ENCODE results near the gene ZNF528. TPM values are rescaled to one million over a fixed set of nuclear protein-coding genes. Genes with fewer than 3 reads are reported as not detected.

Gene ZNF528
- total RNA-seq, 3 donors from 2014 or later (not counting 1 experiment from before 2014, with no cell fraction given) = 28.8 to 36.5 (median 36.1) TPM

DNA sequence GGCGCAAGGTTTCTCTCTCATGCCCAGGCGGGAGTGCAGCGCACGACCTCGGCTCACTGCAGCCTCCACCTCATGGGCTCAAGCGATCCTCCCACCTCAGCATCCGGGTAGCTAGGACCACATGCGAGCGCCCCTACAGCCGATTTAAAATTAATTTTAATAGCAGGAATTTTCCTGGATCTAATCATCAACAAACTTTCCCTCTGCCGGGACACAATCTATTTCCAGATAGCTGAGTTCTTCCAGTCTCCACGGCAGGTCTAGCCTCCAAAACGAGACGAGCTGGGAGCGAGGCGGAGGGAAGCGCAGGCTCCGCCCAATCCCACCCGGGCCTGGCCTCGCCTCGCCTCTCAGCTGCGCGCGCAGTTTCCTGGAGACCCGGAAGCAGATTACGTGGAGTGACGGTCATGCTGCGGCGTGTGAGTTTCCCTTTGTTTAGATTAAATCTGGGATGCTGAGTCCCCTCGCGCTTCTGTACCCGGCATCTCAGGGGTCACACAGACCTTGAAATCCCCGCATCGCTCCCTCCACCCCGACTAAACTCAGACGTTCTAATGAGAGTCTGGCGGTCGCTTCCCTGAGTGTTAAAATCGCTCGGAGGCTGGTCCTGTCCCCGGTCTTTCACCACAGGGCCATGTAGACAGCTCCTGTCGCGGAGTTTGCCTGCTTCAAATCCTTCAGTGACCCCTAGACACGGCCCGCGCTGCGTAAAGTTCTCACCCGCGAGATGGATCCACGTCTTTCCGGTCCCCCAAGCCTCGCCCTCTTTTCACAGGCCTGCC lies 27.9 kb upstream of the ZNF528 start, which contains the start of gene ZNF880:
Gene ZNF880, plus strand, starts transcription at position 365 of the 782 bp plus-strand sequence. Its CDS starts 43 bp downstream, at position 408.
- Histone ChIP-seq H3K27ac (ENCODE audit: low read length) (peak within 1 kb of the TSS; percentile 99), H3K27me3 (ENCODE audit: control insufficient read depth, insufficient read depth, low read length) (no peaks in the 10 kb centered on the region), H3K36me3 (ENCODE audit: control insufficient read depth, insufficient read depth, low read length) (peaks cover 16% of the 10 kb centered on the region), H3K4me1 (ENCODE audit: control insufficient read depth, insufficient read depth, low read length) (peaks cover 11% of the 10 kb centered on the region), H3K9me3 (ENCODE audit: control insufficient read depth, insufficient read depth, low read length) (peaks cover 50% of the 10 kb centered on the region), H3K4me3 (ENCODE audit: low read length) (peak within 1 kb of the TSS; percentile 89)
- WGBS (ENCODE audit: insufficient coverage) = 4% methylated on average over 52 of the region's 52 CpGs
- peak within 1 kb of the TSS; percentile 97 to 99 for H3K27ac Mint-ChIP-seq
- ATAC-seq (peak; percentile 93 to 96 (median 94)), DNase-seq (peak; percentile 93)
- TF ChIP-seq, protein P1, sequence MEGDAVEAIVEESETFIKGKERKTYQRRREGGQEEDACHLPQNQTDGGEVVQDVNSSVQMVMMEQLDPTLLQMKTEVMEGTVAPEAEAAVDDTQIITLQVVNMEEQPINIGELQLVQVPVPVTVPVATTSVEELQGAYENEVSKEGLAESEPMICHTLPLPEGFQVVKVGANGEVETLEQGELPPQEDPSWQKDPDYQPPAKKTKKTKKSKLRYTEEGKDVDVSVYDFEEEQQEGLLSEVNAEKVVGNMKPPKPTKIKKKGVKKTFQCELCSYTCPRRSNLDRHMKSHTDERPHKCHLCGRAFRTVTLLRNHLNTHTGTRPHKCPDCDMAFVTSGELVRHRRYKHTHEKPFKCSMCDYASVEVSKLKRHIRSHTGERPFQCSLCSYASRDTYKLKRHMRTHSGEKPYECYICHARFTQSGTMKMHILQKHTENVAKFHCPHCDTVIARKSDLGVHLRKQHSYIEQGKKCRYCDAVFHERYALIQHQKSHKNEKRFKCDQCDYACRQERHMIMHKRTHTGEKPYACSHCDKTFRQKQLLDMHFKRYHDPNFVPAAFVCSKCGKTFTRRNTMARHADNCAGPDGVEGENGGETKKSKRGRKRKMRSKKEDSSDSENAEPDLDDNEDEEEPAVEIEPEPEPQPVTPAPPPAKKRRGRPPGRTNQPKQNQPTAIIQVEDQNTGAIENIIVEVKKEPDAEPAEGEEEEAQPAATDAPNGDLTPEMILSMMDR (IDR thresholded peaks at IDR 0.05) = no peak
- H3K27me3 Mint-ChIP-seq (ENCODE audit: low read depth in 2 of 2) = no peaks in the 10 kb centered on the region
- peaks cover 12 to 14% of the 10 kb centered on the region in 2 donors for H3K4me1 Mint-ChIP-seq
- peaks cover 33% of the 10 kb centered on the region for H3K36me3 Mint-ChIP-seq
- intact Hi-C loops (cut with micrococcal nuclease) = loop anchor here (1.0 to 2.0 kb wide), 2 partner anchors 27 to 33 kb away; partner anchors contain the start of genes ZNF528 and ZNF610
- peaks cover 8 to 23% of the 10 kb centered on the region in 2 donors for H3K9me3 Mint-ChIP-seq
- peak within 1 kb of the TSS; percentile 96 for H3K4me3 Mint-ChIP-seq

DNA sequence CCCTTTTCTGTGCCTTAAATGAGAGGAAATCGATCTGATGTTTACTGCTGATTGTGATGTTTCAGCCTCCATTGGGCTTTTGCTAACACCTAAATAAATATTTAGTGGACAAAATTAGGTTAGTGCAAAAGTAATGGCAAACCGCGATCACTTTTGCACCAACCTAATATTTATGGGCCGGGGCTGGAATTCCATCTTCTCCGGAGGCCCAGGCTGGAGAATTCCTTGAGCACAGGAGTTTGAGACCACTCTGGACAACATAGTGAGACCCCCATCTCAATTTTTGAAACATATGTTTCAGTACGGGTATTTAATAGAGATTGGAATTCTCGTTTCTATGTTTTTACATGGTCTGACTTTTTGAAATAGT lies 27.3 kb upstream of the ZNF528 start:
- Histone ChIP-seq H3K4me3 (ENCODE audit: low read length) (peak overlapping the region; percentile 89), H3K9me3 (ENCODE audit: control insufficient read depth, insufficient read depth, low read length) (peaks cover 45% of the 10 kb centered on the region), H3K4me1 (ENCODE audit: control insufficient read depth, insufficient read depth, low read length) (peaks cover 11% of the 10 kb centered on the region), H3K27me3 (ENCODE audit: control insufficient read depth, insufficient read depth, low read length) (no peaks in the 10 kb centered on the region), H3K27ac (ENCODE audit: low read length) (peak overlapping the region; percentile 99), H3K36me3 (ENCODE audit: control insufficient read depth, insufficient read depth, low read length) (peaks cover 18% of the 10 kb centered on the region)
- DNase-seq (no peak), ATAC-seq (no peak)
- Mint-ChIP-seq H3K36me3 (peaks cover 35% of the 10 kb centered on the region), H3K27me3 (ENCODE audit: low read depth in 2 of 2) (no peaks in the 10 kb centered on the region), H3K4me3 (peak overlapping the region; percentile 96), H3K27ac (peak overlapping the region; percentile 97 to 99), H3K9me3 (peaks cover 8 to 22% of the 10 kb centered on the region in 2 donors), H3K4me1 (peaks cover 12 to 14% of the 10 kb centered on the region in 2 donors)
- 57% methylated on average over 7 of the region's 7 CpGs for WGBS (ENCODE audit: insufficient coverage)
- TF ChIP-seq, protein P1 (IDR thresholded peaks at IDR 0.05) = no peak
- intact Hi-C loops (cut with micrococcal nuclease) = loop anchor here (1.0 to 2.0 kb wide), 2 partner anchors 26 to 34 kb away; partner anchors contain the start of genes ZNF528 and ZNF610

GRCh38 chr19:52391135-52391534 lies 6.5 kb upstream of the ZNF528 start:
- Histone ChIP-seq H3K4me1 (ENCODE audit: control insufficient read depth, insufficient read depth, low read length) (no peaks in the 10 kb centered on the region), H3K27ac (ENCODE audit: low read length) (no peak overlapping the region), H3K9me3 (ENCODE audit: control insufficient read depth, insufficient read depth, low read length) (peaks cover 75% of the 10 kb centered on the region), H3K36me3 (ENCODE audit: control insufficient read depth, insufficient read depth, low read length) (no peaks in the 10 kb centered on the region), H3K27me3 (ENCODE audit: control insufficient read depth, insufficient read depth, low read length) (no peaks in the 10 kb centered on the region), H3K4me3 (ENCODE audit: low read length) (no peak overlapping the region)
- no peak for ATAC-seq
- Mint-ChIP-seq H3K27me3 (ENCODE audit: low read depth in 2 of 2) (no peaks in the 10 kb centered on the region), H3K27ac (no peak overlapping the region), H3K4me1 (no peaks in the 10 kb centered on the region), H3K4me3 (no peak overlapping the region), H3K36me3 (peaks cover 32% of the 10 kb centered on the region), H3K9me3 (peaks cover 10 to 22% of the 10 kb centered on the region in 2 donors)
- intact Hi-C loops (cut with micrococcal nuclease) = loop anchor here (10.0 kb wide), 1 partner anchor 64 kb away; the partner anchor contains the start of gene ZNF578
- TF ChIP-seq, protein P1 (IDR thresholded peaks at IDR 0.05) = no peak
- WGBS (ENCODE audit: insufficient coverage) = 61% methylated on average over 1 of the region's 1 CpG
- no peak for DNase-seq
